ENCODE data around the gene GATD1.

DNA sequence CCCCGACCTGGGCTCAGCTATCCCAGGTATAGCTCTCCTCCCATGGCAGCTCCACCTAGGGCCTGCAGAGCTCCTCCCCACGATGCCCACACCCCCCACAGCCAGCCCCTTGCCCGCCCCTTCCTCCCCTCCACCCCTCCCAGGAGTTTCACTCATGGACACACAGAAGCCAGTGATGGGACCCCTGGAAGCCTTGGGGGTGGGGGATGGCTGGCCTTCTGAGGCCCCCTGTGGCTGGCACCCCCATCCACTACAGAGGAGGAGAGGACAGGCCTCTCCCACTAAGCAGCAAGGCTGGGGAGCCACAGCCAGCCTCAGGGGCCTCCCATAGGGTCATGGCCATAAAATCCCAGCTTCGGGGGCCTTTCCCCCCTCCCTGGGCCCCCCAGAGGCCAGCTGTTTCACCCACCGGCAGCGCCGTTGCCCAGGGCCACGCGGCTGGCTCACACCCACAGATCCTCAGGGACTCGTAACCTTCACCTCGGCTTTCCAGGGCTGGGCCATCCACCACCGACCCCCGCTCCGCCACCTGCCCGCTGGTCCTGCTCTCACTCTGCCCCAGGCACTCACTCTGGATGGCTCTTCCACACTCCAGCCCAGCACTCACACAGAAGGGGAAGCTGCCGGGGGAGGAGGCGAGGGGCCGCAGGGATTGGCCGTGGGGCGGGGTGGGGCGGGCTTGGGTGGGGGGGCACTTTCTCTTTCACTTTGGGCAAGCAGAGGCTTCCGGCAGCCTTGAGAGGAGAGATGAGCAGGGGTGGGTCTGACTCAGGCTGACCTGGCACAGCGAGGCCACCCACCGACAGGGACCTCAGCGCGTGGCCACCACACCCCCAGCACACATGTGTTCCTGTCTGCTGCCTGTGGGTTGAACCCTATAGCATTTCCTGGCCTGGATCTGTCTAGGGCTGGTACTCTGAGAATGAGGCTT lies 18.6 kb upstream of the GATD1 start:
- TF ChIP-seq, protein P1, sequence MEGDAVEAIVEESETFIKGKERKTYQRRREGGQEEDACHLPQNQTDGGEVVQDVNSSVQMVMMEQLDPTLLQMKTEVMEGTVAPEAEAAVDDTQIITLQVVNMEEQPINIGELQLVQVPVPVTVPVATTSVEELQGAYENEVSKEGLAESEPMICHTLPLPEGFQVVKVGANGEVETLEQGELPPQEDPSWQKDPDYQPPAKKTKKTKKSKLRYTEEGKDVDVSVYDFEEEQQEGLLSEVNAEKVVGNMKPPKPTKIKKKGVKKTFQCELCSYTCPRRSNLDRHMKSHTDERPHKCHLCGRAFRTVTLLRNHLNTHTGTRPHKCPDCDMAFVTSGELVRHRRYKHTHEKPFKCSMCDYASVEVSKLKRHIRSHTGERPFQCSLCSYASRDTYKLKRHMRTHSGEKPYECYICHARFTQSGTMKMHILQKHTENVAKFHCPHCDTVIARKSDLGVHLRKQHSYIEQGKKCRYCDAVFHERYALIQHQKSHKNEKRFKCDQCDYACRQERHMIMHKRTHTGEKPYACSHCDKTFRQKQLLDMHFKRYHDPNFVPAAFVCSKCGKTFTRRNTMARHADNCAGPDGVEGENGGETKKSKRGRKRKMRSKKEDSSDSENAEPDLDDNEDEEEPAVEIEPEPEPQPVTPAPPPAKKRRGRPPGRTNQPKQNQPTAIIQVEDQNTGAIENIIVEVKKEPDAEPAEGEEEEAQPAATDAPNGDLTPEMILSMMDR (conservative IDR thresholded peaks at IDR 0.05 in 1 of 2, IDR thresholded peaks at IDR 0.05 in 1 of 2; ENCODE audit: extremely low read depth in 1 of 2, insufficient read depth in 1 of 2, low read depth in 1 of 2, low read length in 2 of 2): no peak
- TF ChIP-seq EZH2 (IDR thresholded peaks at IDR 0.05; ENCODE audit: borderline replicate concordance, low read length): no peak
